IMR-90 (cell line): Measurements from ENCODE around the gene TMEM161B. TPM values are rescaled to one million over a fixed set of nuclear protein-coding genes. Genes with fewer than 3 reads are reported as not detected.

ENCODE experiments used
- ATAC-seq: fragments of 200-7000 bp; cut with Tn5 transposase; 2 replicates; pipeline ENCODE4 v1.9.1; 2020; ENCODE audit warnings: low read depth, mild to moderate bottlenecking, moderate library complexity
- BruUV-seq: library from RNA; stranded (reverse); fragments of 400-500 nt; replicated peaks from 2 replicates; lab custom pipeline; 2021; lab: Mats Ljungman, UMichigan
- CTCF ChIA-PET: fragments of 300-600 bp; formaldehyde crosslinking; extraction: SDS; loops from one replicate; lab custom pipeline; 2021; ENCODE audit warnings: antibody characterized with exemption; lab: Yijun Ruan, JAX
- POLR2A ChIA-PET: fragments of 300-600 bp; sonication (Branson Sonifier 250); formaldehyde crosslinking; loops from one replicate; lab custom pipeline; 2022; ENCODE audit warnings: antibody characterized with exemption; ENCODE audit not compliant: unreplicated experiment; lab: Charles Lee
- DNase-seq: peaks from one replicate; pipeline ENCODE4 v3.0.0; 2013
- H2AFZ ChIP-seq: replicated peaks from 2 replicates; pipeline ENCODE3; 2013; ENCODE audit warnings: low read length, mild to moderate bottlenecking; ENCODE audit not compliant: poor library complexity
- H2AK5ac ChIP-seq: 2 replicates; pipeline ENCODE4 v1.6.1; 2013; ENCODE audit warnings: low read depth, low read length, inconsistent platforms
- H2AK9ac ChIP-seq: replicated peaks from 2 replicates; pipeline ENCODE3; 2013; ENCODE audit warnings: mild to moderate bottlenecking, low read depth, low read length, moderate library complexity; ENCODE audit not compliant: poor library complexity
- H2BK120ac ChIP-seq: 2 replicates; pipeline ENCODE4 v1.6.1; 2013; ENCODE audit warnings: low read depth, low read length, inconsistent platforms
- H2BK15ac ChIP-seq: 3 replicates; pipeline ENCODE4 v1.6.1; 2013; ENCODE audit warnings: low read depth, low read length, inconsistent platforms
- H2BK20ac ChIP-seq: 2 replicates; pipeline ENCODE4 v1.6.1; 2013; ENCODE audit warnings: low read depth, mild to moderate bottlenecking, inconsistent platforms, low read length, moderate library complexity
- H2BK5ac ChIP-seq: 2 replicates; pipeline ENCODE4 v1.6.1; 2013; ENCODE audit warnings: mild to moderate bottlenecking, low read depth, low read length, inconsistent platforms; ENCODE audit not compliant: poor library complexity, severe bottlenecking
- H3K14ac ChIP-seq: replicated peaks from 2 replicates; pipeline ENCODE4 v1.6.1; 2013; ENCODE audit warnings: low read depth, low read length, inconsistent platforms
- H3K18ac ChIP-seq: 2 replicates; pipeline ENCODE4 v1.6.1; 2013; ENCODE audit warnings: low read depth, low read length, control low read depth
- H3K23ac ChIP-seq: 2 replicates; pipeline ENCODE4 v1.6.1; 2013; ENCODE audit warnings: low read depth, low read length, inconsistent platforms
- H3K27ac ChIP-seq: 2 replicates; pipeline ENCODE4 v1.5.1; 2013; ENCODE audit warnings: mild to moderate bottlenecking, control low read depth, low read length; ENCODE audit not compliant: insufficient read depth
- H3K27me3 ChIP-seq: 2 replicates; pipeline ENCODE4 v1.6.1; 2013; ENCODE audit warnings: low read length; ENCODE audit not compliant: control insufficient read depth, insufficient read depth
- H3K36me3 ChIP-seq: 2 replicates; pipeline ENCODE4 v1.6.1; 2013; ENCODE audit warnings: low read length, mixed read lengths; ENCODE audit not compliant: control insufficient read depth, insufficient read depth
- H3K4ac ChIP-seq: 2 replicates; pipeline ENCODE4 v1.6.1; 2013; ENCODE audit warnings: low read depth, low read length, inconsistent platforms
- H3K4me1 ChIP-seq: 2 replicates; pipeline ENCODE4 v1.6.1; 2013; ENCODE audit warnings: low read length, mixed read lengths; ENCODE audit not compliant: control insufficient read depth, insufficient read depth
- H3K4me2 ChIP-seq: 2 replicates; pipeline ENCODE4 v1.6.1; 2013; ENCODE audit warnings: low read depth, mild to moderate bottlenecking, control low read depth, low read length, moderate library complexity
- H3K4me3 ChIP-seq: 2 replicates; pipeline ENCODE4 v1.5.1; 2013; ENCODE audit warnings: low read depth, mild to moderate bottlenecking, control low read depth, low read length, moderate library complexity; ENCODE audit not compliant: insufficient read depth
- H3K56ac ChIP-seq: 2 replicates; pipeline ENCODE4 v1.6.1; 2013; ENCODE audit warnings: low read length, inconsistent platforms; ENCODE audit not compliant: insufficient read depth; ENCODE audit errors: extremely low read depth
- H3K79me1 ChIP-seq, 2 experiments: 2 replicates each; pipeline ENCODE4 v1.6.1; 2013; ENCODE audit warnings: low read length in 2 of 2, inconsistent platforms in 1 of 2, low read depth in 1 of 2
- H3K9ac ChIP-seq: 2 replicates; pipeline ENCODE4 v1.6.1; 2013; ENCODE audit warnings: low read depth, low read length, control low read depth
- H3K9me1 ChIP-seq: 2 replicates; pipeline ENCODE4 v1.6.1; 2013; ENCODE audit warnings: low read length, inconsistent platforms; ENCODE audit not compliant: insufficient read depth
- H3K9me3 ChIP-seq: 2 replicates; pipeline ENCODE4 v1.6.1; 2013; ENCODE audit warnings: low read length; ENCODE audit not compliant: control insufficient read depth, insufficient read depth
- H4K20me1 ChIP-seq: 2 replicates; pipeline ENCODE4 v1.6.1; 2013; ENCODE audit warnings: low read length, inconsistent platforms; ENCODE audit not compliant: insufficient read depth
- H4K5ac ChIP-seq: 2 replicates; pipeline ENCODE4 v1.6.1; 2013; ENCODE audit warnings: mild to moderate bottlenecking, low read depth, low read length, control low read depth
- H4K8ac ChIP-seq, 2 experiments: 2 replicates each; pipeline ENCODE4 v1.6.1; 2013; ENCODE audit warnings: low read depth in 2 of 2, low read length in 2 of 2, control low read depth in 1 of 2, inconsistent platforms in 1 of 2
- H4K91ac ChIP-seq: 2 replicates; pipeline ENCODE4 v1.6.1; 2013; ENCODE audit warnings: low read depth, low read length, inconsistent platforms; ENCODE audit not compliant: insufficient read depth
- CEBPB ChIP-seq: IDR thresholded peaks from 2 replicates; pipeline ENCODE4 v1.6.1; 2012; ENCODE audit warnings: low read depth, low read length, improper control_type of control experiment
- CTCF ChIP-seq: conservative IDR thresholded peaks from 2 replicates; pipeline ENCODE4 v1.5.1; 2012; ENCODE audit warnings: mild to moderate bottlenecking, low read depth, low read length, improper control_type of control experiment
- MAZ ChIP-seq: IDR thresholded peaks from 2 replicates; pipeline ENCODE4 v1.6.1; 2012; ENCODE audit warnings: low read depth, mild to moderate bottlenecking, low read length, improper control_type of control experiment, moderate library complexity, borderline replicate concordance
- RCOR1 ChIP-seq: IDR thresholded peaks from 2 replicates; pipeline ENCODE4 v1.6.1; 2012; ENCODE audit warnings: mild to moderate bottlenecking, low read length, improper control_type of control experiment; ENCODE audit not compliant: insufficient replicate concordance
- SMC3 ChIP-seq: fragments of 150-350 bp; IDR thresholded peaks from 2 replicates; pipeline ENCODE4 v1.6.1; 2016; ENCODE audit warnings: low read depth, mild to moderate bottlenecking, antibody characterized with exemption, low read length, moderate library complexity
- WGBS, 2 experiments: methylation state at CpG; one replicate each; pipeline versions ENCODE4 v1.1.5 to v1.1.7; 2013; ENCODE audit warnings: missing lambda C conversion rate in 2 of 2; ENCODE audit not compliant: insufficient read length in 1 of 2; ENCODE audit errors: extremely low coverage in 2 of 2; 5-methylcytosine and 5-hydroxymethylcytosine counted together
- dilution Hi-C: fragments of 300-500 bp; cut with HindIII; formaldehyde crosslinking; loops from one replicate; pipeline ENCODE4 v1.14.3; 2018; ENCODE audit warnings: low sequenced_read_pairs; ENCODE audit not compliant: unreplicated experiment
- in situ Hi-C: fragments of 300-500 bp; cut with MboI; formaldehyde crosslinking; loops from 3 replicates; pipeline ENCODE4 v1.14.3; 2019; ENCODE audit warnings: low sequenced_read_pairs, inconsistent platforms, mixed read lengths
- intact Hi-C: fragments of 100-400 bp; cut with micrococcal nuclease; formaldehyde crosslinking; loops from 2 replicates; pipeline ENCODE4 v1.10.0; 2022
- polyA plus RNA-seq, 3 experiments: library from polyadenylated mRNA; depleted of rRNA; stranded (reverse); fragments of >200 nt; gene quantifications; 2 replicates each; pipeline ENCODE4 v1.2.3, GENCODE V29; 2012; ENCODE audit warnings: low replicate concordance in 1 of 3
- total RNA-seq: library from RNA; depleted of rRNA; stranded (reverse); fragments of >200 nt; gene quantifications from 2 replicates; pipeline ENCODE4 v1.2.3, GENCODE V29; 2012

Gene TMEM161B
- total and polyA plus RNA-seq, 2 of the 4 experiments (the other 2 are of a cell fraction), result 7.4 to 9.3 TPM

- Histone ChIP-seq H2AK5ac (no peak overlapping the region), H4K8ac (no peak overlapping the region; a peak in 1 of 4 replicates), H4K91ac (no peak overlapping the region), H2BK15ac (no peak overlapping the region), H3K56ac (no peak overlapping the region), H3K9me3 (no peaks in the 10 kb centered on the region), H4K5ac (no peak overlapping the region), H3K27me3 (no peaks in the 10 kb centered on the region), H3K23ac (no peak overlapping the region), H3K36me3 (no peaks in the 10 kb centered on the region), H2BK120ac (no peak overlapping the region), H3K79me1 (no peaks in the 10 kb centered on the region), H3K14ac (no peak overlapping the region), H3K4me3 (no peak overlapping the region), H3K9ac (no peak overlapping the region), H2BK5ac (no peak overlapping the region), H2BK20ac (no peak overlapping the region), H2AK9ac (no peak overlapping the region), H3K18ac (no peak overlapping the region), H3K4me2 (peak overlapping the region; percentile 1), H4K20me1 (no peaks in the 10 kb centered on the region), H3K27ac (no peak overlapping the region), H3K4ac (no peak overlapping the region), H3K9me1 (no peaks in the 10 kb centered on the region), H2AFZ (peak overlapping the region; percentile 58), H3K4me1 (no peaks in the 10 kb centered on the region)
- dilution Hi-C loops, result no loop called here
- WGBS, 2 experiments, result 48% methylated on average over 4 of the region's 14 CpGs; no CpG with 5 or more reads in 1 of the 2 experiments
- DNase-seq (peak; percentile 5), ATAC-seq (peak; percentile 51)
- ChIA-PET CTCF (interaction anchor here (1.2 kb wide), 1 partner anchor 27 kb away, joined by 3 read pairs; no protein-coding TSS in a partner anchor), POLR2A (no interaction called here)
- TF ChIP-seq RCOR1 (no peak), MAZ (no peak), CEBPB (no peak), CTCF (no peak), SMC3 (no peak)
- in situ Hi-C loops, result no loop called here
- intact Hi-C loops, result no loop called here
- BruUV-seq, result no TSS peak
Measured at GRCh38 chr5:88172847-88173758, 95.5 kb downstream of the TMEM161B start.
